Effector CD4-positive, alpha-beta T cell (primary cell): ENCODE data around the gene PPP1R3A.

Experiments used
- DNase-seq: peaks from one replicate; pipeline ENCODE4 v3.0.0-alpha.2; 2020

PPP1R3A gene

DNA sequence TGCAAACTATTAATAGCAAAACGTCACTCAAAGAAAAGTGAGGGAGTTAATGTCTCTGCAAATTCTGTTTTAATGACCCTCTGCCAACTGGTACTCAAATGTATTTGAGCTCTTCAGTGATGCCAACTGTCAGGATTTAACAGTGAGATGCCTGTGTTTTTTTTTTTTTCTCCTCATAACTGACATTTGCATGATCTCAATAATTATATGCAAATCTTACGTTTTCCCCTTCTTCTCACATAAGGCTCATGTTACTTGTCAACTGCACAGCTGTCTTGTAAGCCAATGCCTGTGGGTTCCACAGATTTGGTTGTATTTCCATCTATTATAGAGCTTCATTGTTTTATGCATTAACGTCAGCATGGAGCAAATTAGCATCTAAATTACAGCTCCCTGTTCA lies 38.2 kb downstream of the PPP1R3A start:
- no peak for DNase-seq

DNA sequence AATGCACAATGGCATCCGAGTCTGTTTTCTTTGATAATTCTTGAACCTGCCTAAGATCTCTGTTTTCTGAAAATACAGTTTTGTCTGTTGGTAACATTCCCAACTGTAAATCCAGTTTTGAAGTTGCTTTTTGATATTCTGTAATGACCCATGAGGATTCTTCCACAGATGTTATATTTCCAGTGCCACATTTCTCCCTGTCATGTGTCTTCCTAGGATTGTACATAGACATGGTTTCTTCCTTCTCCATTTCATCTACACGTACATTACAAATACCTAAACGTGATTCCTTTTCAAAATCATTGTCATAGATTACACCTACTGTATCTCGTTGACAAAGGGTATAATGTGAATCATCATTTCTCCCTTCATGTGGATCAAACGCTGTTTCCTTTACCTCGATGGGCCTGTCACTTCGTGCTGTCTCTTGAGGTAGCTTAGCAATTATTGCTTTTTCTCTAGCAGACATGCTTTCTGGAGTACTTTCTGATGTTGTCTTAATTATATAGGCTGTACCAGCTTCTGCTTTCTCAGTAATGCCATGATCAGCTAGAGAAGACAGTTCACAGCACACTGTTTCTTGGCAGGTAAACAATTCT lies 40.3 kb downstream of the PPP1R3A start:
- DNase-seq = no peak

DNA sequence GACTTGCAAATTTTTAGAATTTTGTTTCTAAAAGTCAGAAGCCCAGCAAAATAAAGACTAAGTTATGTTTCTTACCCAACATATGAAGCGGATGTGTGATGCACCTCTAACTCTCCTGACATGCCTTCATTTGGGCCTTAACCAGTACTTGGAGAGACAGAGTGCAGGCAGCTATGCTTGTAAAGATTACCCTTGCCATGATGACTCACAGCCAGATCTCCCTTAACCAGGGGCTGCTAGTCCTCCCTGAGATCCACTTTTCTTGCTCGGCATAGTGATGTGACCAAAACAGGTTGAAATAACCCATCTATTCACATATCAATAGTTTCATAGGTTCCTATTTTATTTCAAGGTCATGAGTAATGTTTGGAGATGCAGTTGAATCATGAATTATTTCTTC lies 43.6 kb downstream of the PPP1R3A start:
- DNase-seq = no peak

DNA sequence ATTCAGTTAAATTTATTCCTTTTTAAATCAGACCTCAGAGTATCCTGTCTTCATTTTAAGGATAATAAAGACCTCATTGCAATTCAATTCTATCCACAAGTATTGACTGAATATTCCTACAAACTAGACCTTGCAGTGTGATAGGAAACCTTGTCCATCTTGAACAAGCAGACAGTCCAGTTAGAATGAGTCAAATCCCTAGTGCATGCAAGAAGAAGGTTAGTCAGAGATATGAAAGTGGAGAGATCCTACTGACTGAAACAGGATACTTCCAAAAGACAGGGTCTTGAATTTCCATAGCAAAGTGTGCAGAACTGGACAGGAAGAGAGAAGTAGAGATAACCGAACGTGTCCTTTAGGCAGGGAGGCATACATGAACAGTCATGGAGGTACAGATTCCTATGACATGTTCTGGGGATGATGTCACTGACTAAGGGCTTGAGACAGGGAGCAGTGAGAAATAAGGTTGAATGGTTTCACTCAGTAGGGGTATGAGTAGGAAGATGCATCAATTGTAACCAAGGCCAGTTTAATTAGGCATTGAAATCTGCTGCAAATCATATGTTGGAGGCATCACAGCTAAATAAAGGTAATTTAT lies 45.2 kb downstream of the PPP1R3A start:
- no peak for DNase-seq

DNA sequence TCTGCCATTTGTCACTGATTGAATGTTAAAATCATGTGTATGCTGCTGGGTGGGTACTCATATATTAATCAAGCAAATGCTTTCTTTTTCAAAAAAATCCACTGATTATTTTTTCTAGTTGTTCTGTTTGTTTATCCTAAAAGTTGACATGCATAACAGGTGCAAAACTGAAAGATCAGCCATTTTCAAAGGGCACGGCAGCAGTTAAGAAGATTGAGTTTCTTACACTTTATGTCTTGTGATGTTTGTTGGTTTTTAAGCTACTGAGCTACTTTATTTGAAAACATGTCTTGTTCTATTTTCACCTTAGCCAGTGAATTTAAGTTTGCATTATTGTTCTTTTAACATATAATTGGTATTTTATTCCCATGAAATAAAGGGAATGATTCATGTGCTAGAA lies 45.8 kb downstream of the PPP1R3A start:
- no peak for DNase-seq

DNA sequence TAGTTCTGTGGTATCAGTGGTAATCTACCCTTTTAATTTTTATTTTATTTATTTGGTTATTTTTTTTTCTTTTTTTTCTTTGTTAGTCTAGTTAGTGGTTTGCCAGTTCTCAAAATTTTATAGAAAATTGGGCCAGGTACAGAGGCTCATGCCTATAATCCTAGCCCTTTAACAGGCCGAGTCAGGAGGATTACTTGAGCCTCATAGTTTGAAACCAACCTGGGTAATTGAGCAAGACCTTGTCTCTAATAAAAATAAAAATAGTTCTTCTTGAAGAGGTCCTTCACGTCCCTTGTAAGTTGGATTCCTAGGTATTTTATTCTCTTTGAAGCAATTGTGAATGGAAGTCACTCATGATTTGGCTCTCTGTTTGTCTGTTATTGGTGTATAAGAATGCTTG lies 51.5 kb downstream of the PPP1R3A start:
- no peak for DNase-seq

DNA sequence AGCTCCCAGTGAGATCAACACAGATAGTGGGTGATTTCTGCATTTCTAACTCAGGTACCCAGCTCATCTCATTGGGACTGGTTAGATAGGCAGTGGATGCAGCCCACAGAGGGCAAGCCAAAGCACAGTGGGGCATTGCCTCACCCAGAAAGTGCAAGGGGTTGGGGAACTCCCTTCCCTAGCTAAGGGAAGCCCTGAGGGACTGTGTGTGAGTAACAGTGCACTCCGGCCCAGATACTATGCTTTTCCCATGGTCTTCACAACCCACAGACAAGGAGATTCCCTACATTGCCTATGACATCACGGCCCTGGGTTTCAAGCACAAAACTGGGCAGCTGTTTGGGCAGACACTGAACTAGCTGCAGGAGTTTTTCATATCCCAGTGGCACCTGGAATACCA lies 62.8 kb downstream of the PPP1R3A start:
- no peak for DNase-seq

DNA sequence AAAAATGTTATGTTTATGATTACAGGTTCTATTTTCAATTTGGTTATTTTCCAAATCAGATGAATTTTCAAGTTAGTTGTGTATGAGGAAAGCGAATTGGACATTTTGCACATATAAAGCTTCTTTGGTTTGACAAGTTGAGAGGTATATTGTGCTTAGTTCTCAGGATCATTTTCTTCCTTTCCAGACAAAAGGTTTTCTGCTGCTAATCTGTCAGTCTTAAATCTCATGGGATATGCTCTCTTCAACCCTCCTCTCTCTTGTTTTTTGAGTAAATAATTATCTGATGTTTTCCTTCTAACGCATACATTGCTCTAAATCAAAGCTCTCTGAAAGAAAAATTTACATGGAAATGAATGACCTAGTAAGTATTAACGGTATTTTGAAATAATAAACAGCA lies 77.9 kb downstream of the PPP1R3A start:
- DNase-seq = no peak

DNA sequence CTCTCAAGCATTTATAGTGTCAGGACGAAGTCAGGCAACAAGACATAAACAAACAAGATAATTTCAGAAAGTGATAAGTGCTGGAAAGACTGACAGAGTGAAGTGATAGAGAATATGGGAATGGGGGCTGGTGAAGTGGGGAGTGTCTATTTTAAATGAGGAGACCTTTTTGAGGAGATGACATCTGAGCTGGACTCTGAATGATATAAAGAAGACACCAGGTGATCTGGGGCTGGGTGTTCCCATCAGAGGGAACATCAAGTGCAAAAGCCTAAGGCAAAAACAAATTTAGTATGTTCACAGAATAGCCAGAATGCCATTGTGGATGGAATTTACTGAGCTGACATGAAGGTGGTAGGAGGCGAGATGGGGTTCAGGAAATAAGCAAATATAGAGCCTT lies 83.4 kb downstream of the PPP1R3A start:
- no peak for DNase-seq

DNA sequence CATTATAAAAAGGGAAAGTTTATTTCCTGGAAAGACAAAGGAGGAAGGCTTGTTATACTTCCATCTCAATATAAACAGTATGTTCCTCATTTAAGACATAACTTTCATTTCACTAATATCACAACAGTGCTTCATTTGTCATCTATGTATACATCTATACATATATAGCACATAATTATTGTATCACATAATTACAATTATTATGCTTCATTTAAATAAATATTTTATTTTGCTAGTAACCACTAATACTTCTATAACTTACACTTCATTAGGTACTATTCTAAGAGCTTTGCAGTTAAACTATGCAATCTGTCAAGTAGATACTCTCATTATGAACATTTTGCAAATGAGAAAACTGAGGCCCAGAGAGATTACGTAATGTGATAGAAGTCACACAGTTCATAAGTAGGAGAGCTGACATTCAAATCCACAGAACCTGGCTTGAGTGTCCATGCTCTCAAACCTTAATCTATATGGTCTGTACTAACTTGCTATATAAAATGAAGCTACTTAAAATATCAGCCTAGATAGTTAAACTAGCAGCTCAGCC lies 86.5 kb downstream of the PPP1R3A start:
- DNase-seq = no peak

DNA sequence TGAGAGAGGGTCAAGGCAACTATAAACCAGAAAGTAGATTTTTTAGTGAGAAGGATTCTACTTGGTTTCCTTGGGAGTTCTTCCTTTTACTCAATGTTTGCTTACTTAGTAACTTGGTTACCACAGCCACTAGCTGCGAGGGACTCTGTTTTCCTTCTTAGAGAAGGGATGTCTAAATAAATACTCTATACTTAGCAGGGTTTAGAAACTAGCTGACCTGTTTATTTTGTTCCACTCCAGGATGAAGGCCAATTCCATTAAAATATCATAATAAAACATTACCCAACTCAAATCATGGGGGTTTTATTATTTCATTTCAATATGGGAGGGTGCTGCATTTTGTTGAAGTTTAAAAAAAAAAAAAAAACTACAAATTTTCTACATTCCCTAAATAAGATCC lies 87.3 kb downstream of the PPP1R3A start:
- DNase-seq = no peak

DNA sequence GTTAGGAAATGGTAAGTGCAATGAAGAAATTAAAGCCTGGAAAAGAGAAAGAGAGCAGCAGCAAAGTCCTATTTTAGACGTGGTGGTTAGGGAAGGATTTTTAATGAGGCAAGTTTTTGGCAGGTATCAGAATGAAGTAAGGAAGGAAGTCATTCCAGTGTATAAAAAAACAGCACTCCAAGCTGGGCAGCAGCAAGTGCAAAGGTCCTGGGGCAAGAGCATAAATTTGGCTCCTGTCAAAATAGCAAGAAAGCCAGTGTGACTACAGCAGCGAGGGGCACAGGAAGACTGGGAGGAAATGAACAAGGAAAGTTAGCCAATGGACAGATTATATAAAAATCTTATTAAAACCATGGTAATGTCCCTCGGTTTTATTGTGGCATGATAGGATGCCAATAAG lies 90.2 kb downstream of the PPP1R3A start:
- no peak for DNase-seq
